Stimulated activated CD4-positive, alpha-beta T cell treated with anti-CD3 and anti-CD28 coated beads, Interleukin-12 subunit alpha, Interleukin-12 subunit beta, amount 100 ng/mL, for 4 hours (primary cell): ENCODE measurements around the gene FOXI2.

Experiments
- DNase-seq: peaks from one replicate; pipeline ENCODE4 v3.0.0-alpha.2; 2020

The FOXI2 gene

GRCh38 chr10:127744956-127745355 is 8.0 kb downstream of the FOXI2 start:
- DNase-seq = no peak

GRCh38 chr10:127745861-127746260 is 8.9 kb downstream of the FOXI2 start:
- DNase-seq = no peak

GRCh38 chr10:127755753-127756152 is 18.8 kb downstream of the FOXI2 start:
- DNase-seq = no peak

GRCh38 chr10:127756264-127756663 is 19.3 kb downstream of the FOXI2 start:
- no peak for DNase-seq

GRCh38 chr10:127757033-127757432 is 20.0 kb downstream of the FOXI2 start:
- DNase-seq = no peak

DNA sequence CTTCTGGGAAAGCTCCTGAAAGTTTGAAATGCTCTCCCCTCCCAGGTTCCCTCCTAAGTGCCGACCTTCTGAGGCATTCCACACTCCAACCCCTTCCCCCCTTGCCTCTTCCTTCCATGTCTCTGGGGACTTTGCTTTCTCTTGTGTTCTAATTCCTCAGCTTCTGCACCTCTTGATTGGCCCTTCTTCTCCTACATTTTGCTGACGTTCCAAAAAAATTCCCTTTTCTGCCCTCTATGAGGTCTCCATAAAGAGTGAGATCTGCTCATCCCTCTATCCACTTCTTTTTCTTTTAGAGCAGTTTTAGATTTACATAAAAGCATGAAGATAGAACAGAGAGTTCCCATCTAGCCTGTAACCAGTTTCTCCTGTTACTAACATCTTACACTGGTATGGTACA is 22.3 kb downstream of the FOXI2 start:
- no peak for DNase-seq

- DNase-seq = no peak
Observed at GRCh38 chr10:127762925-127763324, 25.9 kb downstream of the FOXI2 start.

- DNase-seq = no peak
Observed at GRCh38 chr10:127774766-127775559, 38.0 kb downstream of the FOXI2 start.

DNA sequence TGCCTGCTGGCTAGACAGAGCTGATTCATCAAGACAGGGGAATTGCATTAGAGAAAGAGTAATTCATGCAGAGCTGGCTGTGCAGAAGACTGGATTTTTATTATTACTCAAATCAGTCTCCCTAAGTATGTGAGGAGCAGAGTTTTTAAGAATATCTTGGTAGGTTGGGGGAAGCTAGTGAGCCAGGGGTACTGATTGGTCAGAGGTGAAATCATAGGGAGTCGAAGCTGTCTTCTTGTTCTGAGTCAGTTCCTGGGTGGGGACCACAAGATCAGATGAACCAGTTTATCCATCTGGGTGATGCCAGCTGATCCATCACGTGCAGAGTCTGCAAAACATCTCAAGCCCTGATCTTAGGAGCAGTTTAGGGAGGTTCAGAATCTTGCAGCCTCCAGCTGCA is 39.8 kb downstream of the FOXI2 start:
- DNase-seq = no peak

GRCh38 chr10:127781412-127781811 is 44.4 kb downstream of the FOXI2 start:
- DNase-seq = no peak

DNA sequence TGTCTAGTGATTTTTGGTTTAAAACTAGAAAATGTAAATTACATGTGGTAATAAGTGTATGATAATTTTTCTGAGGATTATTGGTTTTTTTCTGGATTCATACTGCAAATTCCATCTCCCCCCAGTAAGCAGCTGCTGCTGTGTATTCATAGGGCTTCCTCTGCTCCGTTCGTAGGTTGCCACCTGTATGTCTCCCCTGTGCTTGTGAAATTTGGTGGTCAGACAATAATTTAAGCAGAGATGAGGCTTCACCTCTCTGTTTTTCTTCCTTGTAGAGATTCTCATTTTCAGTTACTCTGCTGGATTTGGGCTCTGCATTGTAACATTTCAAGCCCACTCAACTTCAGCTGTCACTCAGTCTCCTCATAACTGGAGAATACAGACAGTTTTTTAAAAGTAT is 50.9 kb downstream of the FOXI2 start:
- DNase-seq = no peak

DNA sequence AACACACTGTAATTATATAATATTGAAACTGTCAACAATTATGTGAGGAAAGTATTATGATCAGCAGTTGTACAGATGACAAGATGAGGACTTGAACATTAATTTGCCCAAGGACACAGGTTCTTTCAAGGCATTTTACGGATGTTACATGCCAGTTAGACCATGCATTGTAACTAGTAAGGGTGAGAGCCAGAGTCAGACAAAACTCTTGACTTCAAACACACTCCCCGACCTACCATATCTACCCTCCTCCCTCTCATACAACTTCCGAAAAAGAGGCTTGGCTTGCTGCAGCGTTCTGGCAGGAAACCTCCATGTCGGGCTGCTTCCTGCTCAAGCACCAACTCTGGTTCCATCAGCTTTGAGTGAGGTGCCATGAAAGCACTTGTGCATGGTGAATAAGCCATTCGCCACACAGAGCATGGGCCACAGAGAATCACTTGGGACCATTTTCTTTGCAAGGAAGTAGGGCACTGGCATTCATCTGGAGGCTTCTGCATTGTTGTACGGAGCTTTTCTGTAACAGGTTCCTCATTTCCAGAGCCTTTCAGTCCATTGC is 53.2 kb downstream of the FOXI2 start:
- no peak for DNase-seq
